PC-3 (cell line): ENCODE data around the gene POLL. TPM values are rescaled to one million over a fixed set of nuclear protein-coding genes. Genes with fewer than 3 reads are reported as not detected.

Experiments used
- ATAC-seq: fragments of 200-7000 bp; cut with Tn5 transposase; 2 replicates; pipeline ENCODE4 v1.9.1; 2020; ENCODE audit warnings: mild to moderate bottlenecking, moderate library complexity
- BruUV-seq: library from RNA; stranded (reverse); fragments of 400-500 nt; replicated peaks from 2 replicates; lab custom pipeline; 2021; lab: Mats Ljungman, UMichigan
- CTCF ChIA-PET: fragments of 300-600 bp; sonication (Branson Sonifier 250); formaldehyde crosslinking; loops from one replicate; lab custom pipeline; 2022; ENCODE audit warnings: antibody characterized with exemption; lab: Charles Lee
- POLR2A ChIA-PET: fragments of 300-600 bp; sonication (Branson Sonifier 250); formaldehyde crosslinking; loops from one replicate; lab custom pipeline; 2022; ENCODE audit warnings: antibody characterized with exemption; ENCODE audit not compliant: unreplicated experiment; lab: Charles Lee
- DNase-seq: peaks from one replicate; pipeline ENCODE4 v3.0.0-alpha.2; 2015
- H2AFZ ChIP-seq: fragments of 300-600 bp; sonication (generic); 2 replicates; pipeline ENCODE4 v1.6.0; 2016; ENCODE audit warnings: antibody characterized with exemption, low read length
- H3F3A ChIP-seq: fragments of 300-600 bp; sonication (generic); one replicate; pipeline ENCODE4 v1.6.0; 2017; ENCODE audit warnings: antibody characterized with exemption, low read length, control low read depth, mild to moderate bottlenecking; ENCODE audit not compliant: unreplicated experiment
- H3K27ac ChIP-seq: fragments of 300-600 bp; sonication (generic); 2 replicates; pipeline ENCODE4 v1.5.1; 2016; ENCODE audit warnings: mild to moderate bottlenecking, low read length
- H3K27me3 ChIP-seq: fragments of 300-600 bp; sonication (generic); 2 replicates; pipeline ENCODE4 v1.6.1; 2016; ENCODE audit warnings: low read length, mixed read lengths
- H3K36me3 ChIP-seq: fragments of 300-600 bp; sonication (generic); 2 replicates; pipeline ENCODE4 v1.6.1; 2016; ENCODE audit warnings: low read depth, mixed run types, low read length, mixed read lengths
- H3K4me1 ChIP-seq: fragments of 300-600 bp; sonication (generic); 2 replicates; pipeline ENCODE4 v1.5.1; 2016; ENCODE audit warnings: low read length; ENCODE audit not compliant: insufficient read depth
- H3K4me2 ChIP-seq: fragments of 300-600 bp; sonication (generic); 2 replicates; pipeline ENCODE4 v1.6.0; 2016; ENCODE audit warnings: low read length
- H3K4me3 ChIP-seq: fragments of 300-600 bp; sonication (generic); 2 replicates; pipeline ENCODE4 v1.5.1; 2016; ENCODE audit warnings: mild to moderate bottlenecking, low read length, mixed read lengths
- H3K79me2 ChIP-seq: fragments of 300-600 bp; sonication (generic); 2 replicates; pipeline ENCODE4 v1.6.1; 2017; ENCODE audit warnings: low read length, mixed read lengths
- H3K9ac ChIP-seq: fragments of 300-600 bp; sonication (generic); 2 replicates; pipeline ENCODE4 v1.6.0; 2016; ENCODE audit warnings: mild to moderate bottlenecking, low read length
- H3K9me2 ChIP-seq: fragments of 300-600 bp; sonication (generic); replicated peaks from 2 replicates; pipeline ENCODE4 v1.6.1; 2016; ENCODE audit warnings: mixed run types, low read length, mixed read lengths
- H3K9me3 ChIP-seq: fragments of 300-600 bp; sonication (generic); 2 replicates; pipeline ENCODE4 v1.6.1; 2016; ENCODE audit warnings: low read length, mixed read lengths
- H4K20me1 ChIP-seq: fragments of 300-600 bp; sonication (generic); 2 replicates; pipeline ENCODE4 v1.6.1; 2016; ENCODE audit warnings: low read length, mixed read lengths
- CTCF ChIP-seq: fragments of 300-600 bp; sonication (generic); conservative IDR thresholded peaks from 2 replicates; pipeline ENCODE4 v1.5.1; 2017; ENCODE audit warnings: antibody characterized with exemption, low read depth, mild to moderate bottlenecking, low read length
- EZH2 ChIP-seq: fragments of 300-600 bp; sonication (generic); IDR thresholded peaks from one replicate; pipeline ENCODE4 v1.6.1; 2017; ENCODE audit warnings: antibody characterized with exemption, mild to moderate bottlenecking, low read length; ENCODE audit not compliant: unreplicated experiment
- EZH2phosphoT487 ChIP-seq: fragments of 300-600 bp; sonication (generic); IDR thresholded peaks from 2 replicates; pipeline ENCODE4 v1.6.1; 2018; ENCODE audit warnings: mild to moderate bottlenecking, antibody characterized with exemption, low read length, borderline replicate concordance
- intact Hi-C: fragments of 100-400 bp; cut with micrococcal nuclease; formaldehyde crosslinking; loops from 2 replicates; pipeline ENCODE4 v1.9.0; 2023
- microRNA-seq: library from miRNA; unstranded; fragments of <30 nt; microRNA quantifications from one replicate; pipeline ENCODE4 v1.1.0, GENCODE V29; 2020; ENCODE audit not compliant: unreplicated experiment
- total RNA-seq: library from RNA; depleted of rRNA; stranded (reverse); fragments of >200 nt; gene quantifications from 2 replicates; pipeline ENCODE4 v1.2.3, GENCODE V29; 2014; rRNA removed

Gene POLL
- total RNA-seq, 1 experiment from 2014 or later, result 10.9 TPM

- Histone ChIP-seq H3K4me2 (no peak overlapping the region), H3K4me1 (no peaks in the 10 kb centered on the region), H3K27me3 (no peaks in the 10 kb centered on the region), H2AFZ (no peak overlapping the region), H3K79me2 (no peaks in the 10 kb centered on the region), H3K27ac (no peak overlapping the region), H3K9ac (no peak overlapping the region), H3K9me2 (no peaks in the 10 kb centered on the region), H3K4me3 (no peak overlapping the region), H3F3A (no peaks in the 10 kb centered on the region), H4K20me1 (no peaks in the 10 kb centered on the region), H3K36me3 (no peaks in the 10 kb centered on the region), H3K9me3 (no peaks in the 10 kb centered on the region)
- intact Hi-C loops, result no loop called here
- POLR2A ChIA-PET, result no interaction called here
- BruUV-seq, result no TSS peak
- TF ChIP-seq EZH2 (no peak), EZH2phosphoT487 (no peak), CTCF (no peak)
- ATAC-seq (no peak), DNase-seq (no peak)
- CTCF ChIA-PET, result no interaction called here
Measured at GRCh38 chr10:101529725-101530553, 58.1 kb downstream of the POLL start.

- Histone ChIP-seq H3K9ac (no peak overlapping the region), H2AFZ (no peak overlapping the region), H3K27ac (no peak overlapping the region), H3K4me3 (no peak overlapping the region), H3K9me2 (no peaks in the 10 kb centered on the region), H4K20me1 (no peaks in the 10 kb centered on the region), H3F3A (no peaks in the 10 kb centered on the region), H3K27me3 (no peaks in the 10 kb centered on the region), H3K9me3 (no peaks in the 10 kb centered on the region), H3K79me2 (no peaks in the 10 kb centered on the region), H3K4me1 (no peaks in the 10 kb centered on the region), H3K36me3 (no peaks in the 10 kb centered on the region), H3K4me2 (no peak overlapping the region)
- ChIA-PET POLR2A (no interaction called here), CTCF (no interaction called here)
- intact Hi-C loops, result no loop called here
- ATAC-seq (no peak), DNase-seq (no peak)
- BruUV-seq, result no TSS peak
- TF ChIP-seq EZH2 (no peak), EZH2phosphoT487 (no peak), CTCF (no peak)
Measured at GRCh38 chr10:101529207-101529606, 58.9 kb downstream of the POLL start.

Small RNA genes within 50 kb of the gene (microRNA-seq; reads per million reads assigned to microRNA genes)
- not detected for gene MIR3158-1
- not detected for gene MIR3158-2

Other genes with a start within 250 kb of the POLL start
- 4.4 and 5.7 TPM in 2 replicates for gene BTRC, start 234.1 kb downstream of the POLL start, total RNA-seq
- 37.1 and 44.2 TPM in 2 replicates for gene DPCD, start 64 bp upstream of the POLL start, total RNA-seq
- 17.7 and 18.8 TPM in 2 replicates for gene FBXW4, start 106.9 kb upstream of the POLL start, total RNA-seq
- not detected in 2 replicates for gene FGF8, start 187.9 kb upstream of the POLL start, total RNA-seq
- gene NPM3, start 195.2 kb upstream of the POLL start, total RNA-seq, result 117 and 128 TPM in 2 replicates
- gene OGA, start 230.2 kb upstream of the POLL start, total RNA-seq, result 42.7 and 43.0 TPM in 2 replicates